HG03039 (cell line): ENCODE measurements around the gene KCNK7.
A peak's percentile ranks its signal among the peaks of the same experiment; 100 is the strongest.
"Not testable (repeated sequence)": the region's sequence is repeated elsewhere in the genome, so short reads cannot be mapped to it uniquely, and the experiment has no call there.

Experiments
- ATAC-seq: cut with Tn5 transposase; IDR thresholded peaks from one replicate; pipeline ENCODE4 v1.9.1; 2021; ENCODE audit warnings: mild to moderate bottlenecking, moderate library complexity; ENCODE audit not compliant: unreplicated experiment

Gene KCNK7

GRCh38 chr11:65574811-65575567, 20.6 kb downstream of the KCNK7 start:
- no peak for ATAC-seq

GRCh38 chr11:65574109-65574810, 21.3 kb downstream of the KCNK7 start:
- ATAC-seq: peak; percentile 24

- no peak for ATAC-seq
These were observed 22.1 kb downstream of the KCNK7 start for GRCh38 chr11:65573391-65574079.

- no peak for ATAC-seq
These were observed 23.1 kb downstream of the KCNK7 start, which contains the start of gene FAM89B for GRCh38 chr11:65572356-65573051. Gene FAM89B (plus strand): TSS chr11:65572538. CDS start chr11:65572670, 132 bp downstream.

DNA sequence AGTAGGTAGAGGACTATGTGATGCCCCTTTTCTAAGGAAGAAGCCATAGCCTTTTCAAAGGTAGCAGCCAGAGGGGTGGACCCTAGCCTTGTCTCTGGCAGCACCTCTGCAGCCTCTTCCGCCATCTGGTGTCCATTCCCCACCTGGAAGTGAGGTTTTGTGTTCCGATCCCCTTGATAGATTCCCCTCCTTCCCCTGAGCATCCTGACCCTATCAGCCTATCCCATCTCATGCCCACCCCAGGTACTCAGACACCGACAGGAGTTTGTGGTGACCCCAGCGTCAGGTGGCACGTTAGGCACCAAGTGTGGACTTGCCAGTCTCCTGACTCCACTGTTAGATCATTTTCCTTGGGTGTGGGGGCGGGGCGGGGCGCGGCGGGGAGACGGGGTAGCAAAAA, 23.7 kb downstream of the KCNK7 start:
- no peak for ATAC-seq

- no peak for ATAC-seq
These were observed 24.2 kb downstream of the KCNK7 start for GRCh38 chr11:65571420-65571819.

DNA sequence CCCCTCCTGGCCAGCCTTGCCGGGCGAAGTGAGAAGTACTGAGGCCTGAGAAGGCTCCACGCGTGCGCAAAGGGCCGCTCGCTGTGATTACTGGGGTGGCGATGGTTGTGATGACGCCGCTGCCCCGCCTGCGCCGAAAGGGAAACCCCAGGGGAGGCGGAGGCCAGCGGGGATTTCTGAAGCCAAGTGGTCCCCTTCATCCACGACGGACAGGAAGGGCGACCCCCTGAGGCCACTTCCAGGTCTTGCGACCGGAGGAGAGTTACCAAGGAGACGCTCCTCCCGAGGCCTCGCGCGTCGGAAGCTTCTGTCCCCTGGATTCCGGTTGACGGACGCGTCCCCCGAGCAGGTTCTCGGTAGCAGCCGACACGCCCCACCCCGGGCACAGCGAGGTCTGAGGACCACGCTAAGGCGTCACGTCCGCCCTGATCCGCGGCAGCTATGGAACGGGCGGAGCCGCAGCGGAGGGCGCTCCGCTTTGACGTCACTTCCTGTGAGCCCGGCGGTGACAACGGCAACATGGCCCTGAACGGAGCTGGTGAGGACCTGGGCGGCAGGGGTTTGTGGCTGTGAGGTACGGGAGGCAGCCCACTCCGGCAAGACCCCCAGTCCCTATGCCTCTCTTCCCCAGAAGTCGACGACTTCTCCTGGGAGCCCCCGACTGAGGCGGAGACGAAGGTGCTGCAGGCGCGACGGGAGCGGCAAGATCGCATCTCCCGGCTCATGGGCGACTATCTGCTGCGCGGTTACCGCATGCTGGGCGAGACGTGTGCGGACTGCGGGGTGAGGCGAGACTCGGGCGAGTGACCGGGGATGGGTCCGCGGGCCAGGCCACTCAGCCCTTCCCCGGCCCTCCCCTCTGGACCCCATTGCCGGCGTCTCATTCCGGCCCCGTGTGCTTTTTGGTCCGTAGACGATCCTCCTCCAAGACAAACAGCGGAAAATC, 25.4 kb downstream of the KCNK7 start, which contains the start of gene ZNRD2:
Gene ZNRD2 (plus strand): TSS at position 505 of the 946 bp plus-strand sequence. CDS start 15 bp downstream, at position 520.
- peak; percentile 56 for ATAC-seq

- ATAC-seq: peak; percentile 0
These were observed 26.2 kb downstream of the KCNK7 start for GRCh38 chr11:65569164-65569972.

DNA sequence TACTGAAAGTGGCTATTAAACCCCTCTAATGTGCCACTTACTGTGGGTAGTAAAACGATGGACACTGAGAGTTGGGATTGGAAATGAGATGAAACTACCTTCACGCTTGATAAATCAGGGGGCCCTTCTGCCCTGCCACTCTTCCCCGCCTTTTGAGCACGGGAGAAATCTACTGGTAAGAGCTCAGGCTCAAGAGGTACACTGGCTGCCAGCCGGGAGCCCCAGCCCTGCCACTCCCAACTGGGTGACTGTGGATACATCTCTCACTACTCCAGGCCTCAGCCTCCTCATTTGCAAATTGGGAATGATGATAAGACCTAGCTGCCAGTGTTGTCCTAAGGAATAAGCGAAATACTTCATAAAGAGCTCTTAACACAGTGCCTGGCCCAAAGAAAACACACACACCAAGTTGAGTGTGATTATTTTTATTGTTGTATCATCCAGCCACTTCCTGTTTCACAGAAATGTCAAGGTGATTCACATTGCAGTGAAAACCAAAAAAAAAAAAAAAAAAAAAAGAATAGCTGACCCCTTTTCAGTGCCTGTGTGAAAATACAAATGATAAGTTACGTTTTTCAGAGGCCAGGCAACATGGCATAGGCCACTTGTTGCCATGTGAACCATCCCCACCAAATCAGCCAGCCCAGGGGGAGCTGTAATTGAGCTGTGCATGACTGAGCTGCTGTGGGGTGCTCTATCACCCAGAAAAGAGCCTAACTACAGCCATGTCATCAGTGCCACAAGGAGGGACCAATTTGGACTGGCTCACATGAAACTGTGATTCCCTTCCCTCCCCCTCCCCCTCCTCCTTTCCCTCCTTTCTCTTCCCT, 29.8 kb downstream of the KCNK7 start:
- ATAC-seq: no peak

GRCh38 chr11:65564879-65565559, 30.6 kb downstream of the KCNK7 start:
- ATAC-seq: not testable (repeated sequence)

- ATAC-seq: no peak
These were observed 32.0 kb downstream of the KCNK7 start for GRCh38 chr11:65563601-65564000.

DNA sequence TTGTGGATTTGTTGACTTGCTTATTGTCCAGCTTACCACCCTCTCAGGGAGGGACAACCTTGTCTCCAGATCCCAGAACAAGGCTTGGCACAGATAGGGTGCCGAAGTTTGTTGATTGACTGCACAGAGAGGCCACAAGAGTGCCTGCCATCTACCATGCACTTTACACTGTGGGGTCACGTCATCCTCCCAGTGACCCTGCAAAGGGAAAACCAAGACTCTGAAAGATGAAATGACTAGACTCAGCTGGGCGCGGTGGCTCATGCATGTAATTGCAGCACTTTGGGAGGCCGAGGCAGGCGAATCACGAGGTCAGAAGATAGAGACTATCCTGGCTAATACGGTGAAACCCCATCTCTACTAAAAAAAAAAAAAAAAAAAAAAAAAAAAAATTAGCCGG, 32.8 kb downstream of the KCNK7 start:
- no peak for ATAC-seq

GRCh38 chr11:65562020-65562419, 33.6 kb downstream of the KCNK7 start:
- no peak for ATAC-seq

DNA sequence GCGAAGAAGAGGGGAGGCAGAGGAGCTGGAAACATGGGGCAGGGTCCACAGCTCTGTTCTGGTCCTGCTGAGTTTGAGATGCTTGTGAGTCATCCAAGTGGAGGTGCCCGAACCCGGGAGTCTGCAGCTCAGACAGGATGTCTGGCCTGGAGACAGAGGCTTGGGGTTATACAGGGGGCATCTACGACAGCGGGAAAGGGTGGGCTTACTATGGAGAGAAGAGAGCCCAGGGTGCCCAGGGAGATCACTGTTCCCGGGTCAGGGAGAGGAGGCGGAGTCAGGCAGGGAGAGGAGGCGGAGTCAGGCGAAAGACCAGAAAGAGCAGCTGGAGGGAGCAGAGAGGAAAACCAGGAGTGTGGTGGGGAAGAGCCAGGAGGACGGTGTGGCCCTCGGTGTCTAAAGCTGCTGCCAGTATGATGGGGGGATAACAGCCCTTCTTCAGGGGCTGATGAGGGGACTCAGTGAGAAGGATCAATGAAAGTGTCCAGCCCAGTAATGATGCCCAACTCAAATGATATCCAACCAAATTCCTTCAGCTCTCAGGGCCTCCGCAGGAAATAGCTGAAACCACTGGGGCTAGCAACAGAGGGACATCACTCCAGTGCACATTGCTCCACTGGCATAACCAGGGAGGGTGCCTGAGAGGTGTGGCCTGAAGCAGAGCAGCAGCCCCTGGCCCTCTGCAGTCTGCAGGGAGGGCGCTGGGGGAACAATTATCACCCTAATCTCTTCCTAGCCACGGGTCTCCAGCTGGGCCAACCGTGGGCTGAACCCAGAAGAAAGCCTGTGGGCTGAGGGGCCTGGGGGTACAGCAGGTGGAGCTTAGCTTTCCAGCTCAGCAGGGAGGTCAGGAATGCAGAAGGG, 34.8 kb downstream of the KCNK7 start:
- no peak for ATAC-seq

- no peak for ATAC-seq
These were observed 35.6 kb downstream of the KCNK7 start for GRCh38 chr11:65559951-65560537.

GRCh38 chr11:65559535-65559934, 36.1 kb downstream of the KCNK7 start:
- ATAC-seq: no peak
